Ishikawa (cell line): ENCODE results near the gene MCM9.

Source experiments
- CEBPB ChIP-seq: IDR thresholded peaks from 2 replicates; pipeline ENCODE4 v1.6.1; 2012
- EGR1 ChIP-seq: IDR thresholded peaks from 2 replicates; pipeline ENCODE4 v1.6.1; 2012
- FOXM1 ChIP-seq: IDR thresholded peaks from 2 replicates; pipeline ENCODE4 v1.6.1; 2012; ENCODE audit warnings: low read depth, borderline replicate concordance
- RAD21 ChIP-seq: IDR thresholded peaks from 2 replicates; pipeline ENCODE4 v1.6.1; 2012; ENCODE audit warnings: low read depth
- TF ChIP-seq, protein P1 (sequence below): IDR thresholded peaks from 2 replicates; pipeline ENCODE4 v1.6.1; 2012

- TF ChIP-seq FOXM1 (no peak), CEBPB (no peak), RAD21 (no peak), EGR1 (no peak)
- TF ChIP-seq, protein P1, sequence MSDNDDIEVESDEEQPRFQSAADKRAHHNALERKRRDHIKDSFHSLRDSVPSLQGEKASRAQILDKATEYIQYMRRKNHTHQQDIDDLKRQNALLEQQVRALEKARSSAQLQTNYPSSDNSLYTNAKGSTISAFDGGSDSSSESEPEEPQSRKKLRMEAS: no peak
These were observed 11.9 kb downstream of the MCM9 start for GRCh38 chr6:118923035-118923434.
